ENCODE measurements around the gene CEP83.
"Not testable (repeated sequence)": the region's sequence is repeated elsewhere in the genome, so short reads cannot be mapped to it uniquely, and the experiment has no call there.

CEP83 gene

DNA sequence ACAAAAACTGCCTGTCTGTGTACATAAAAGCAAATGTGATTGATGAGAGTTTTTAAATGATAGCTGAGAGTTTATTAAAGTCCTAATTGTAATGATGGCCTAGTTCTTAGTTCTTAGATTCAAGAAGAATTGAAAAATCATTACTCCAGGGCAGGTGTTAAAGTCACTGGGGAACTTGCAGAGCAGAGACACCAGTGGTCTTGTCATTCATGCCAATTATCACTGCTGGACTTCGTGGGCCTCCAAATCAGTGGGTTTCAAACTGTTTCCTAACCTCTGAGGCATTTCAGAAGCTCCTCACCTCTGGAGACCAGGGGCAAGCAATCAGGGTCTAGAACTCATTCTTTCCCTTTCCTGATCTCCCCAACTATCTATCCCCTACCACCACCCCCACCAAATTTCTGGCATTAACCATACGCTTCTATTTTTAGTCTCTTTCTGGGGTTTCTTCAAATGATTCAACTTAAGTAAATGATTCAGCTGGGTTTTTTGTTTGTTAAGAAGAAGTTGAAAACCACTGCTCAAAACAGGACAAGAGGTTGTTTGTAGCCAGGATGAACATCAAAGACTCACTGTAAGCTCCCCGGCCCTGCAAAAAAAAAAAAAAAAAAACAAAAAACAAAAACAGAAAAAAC, 80.1 kb downstream of the CEP83 start:
- DNase-seq = no peak

DNA sequence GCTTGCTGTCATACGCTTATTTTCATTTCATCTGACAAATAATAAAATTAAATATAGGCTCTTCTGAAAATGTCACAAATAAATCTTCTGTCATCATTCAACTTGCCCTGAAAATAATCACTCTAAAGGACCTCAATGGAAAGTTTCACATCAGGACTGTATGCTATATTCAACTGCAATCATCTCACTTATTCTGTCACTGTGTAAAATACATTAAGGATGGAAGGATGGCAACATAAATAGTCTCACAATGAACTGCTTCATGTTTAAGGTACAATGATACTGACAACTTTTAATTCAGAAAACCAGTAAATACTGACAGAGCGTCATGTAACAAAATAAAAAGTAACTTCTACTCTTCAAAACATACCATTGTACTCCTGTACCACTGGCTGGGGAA, 82.1 kb downstream of the CEP83 start:
- DNase-seq = no peak

DNA sequence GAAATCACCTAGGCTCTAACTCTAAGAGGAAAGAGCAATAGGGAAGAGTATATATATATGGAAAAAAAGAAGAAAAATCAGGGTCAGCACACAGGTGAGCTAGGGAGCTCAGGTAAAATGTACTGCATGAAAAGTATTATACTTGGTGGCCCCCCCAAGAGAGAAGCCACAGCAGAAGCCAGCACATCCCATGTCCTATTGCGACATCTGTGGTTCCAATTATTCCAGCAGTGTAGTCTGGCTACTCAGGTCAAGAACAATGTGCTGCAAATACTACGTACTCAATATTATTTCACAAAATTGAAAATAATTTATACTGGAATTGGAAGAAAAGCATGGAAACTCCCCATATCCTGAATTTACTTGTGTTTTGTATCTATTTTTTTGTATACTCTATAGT, 85.5 kb downstream of the CEP83 start:
- no peak for DNase-seq

DNA sequence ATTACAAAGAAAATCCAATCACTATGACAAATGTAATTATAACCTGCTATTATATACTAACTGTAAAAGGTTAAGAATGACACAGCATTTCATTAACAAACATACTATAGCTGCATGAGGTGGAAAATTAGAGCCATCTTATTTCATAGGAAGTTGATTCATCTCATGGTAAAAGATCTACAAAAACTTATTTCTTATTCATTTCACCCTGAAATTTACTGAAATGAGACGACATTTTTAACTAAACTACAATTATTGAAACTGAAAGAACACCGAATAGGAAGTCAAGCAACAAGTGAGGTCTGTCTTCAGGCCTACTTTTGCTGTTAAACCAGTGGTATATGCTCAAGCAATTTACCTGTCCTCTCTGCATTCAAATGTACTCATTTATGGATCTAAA, 87.2 kb downstream of the CEP83 start:
- no peak for DNase-seq

DNA sequence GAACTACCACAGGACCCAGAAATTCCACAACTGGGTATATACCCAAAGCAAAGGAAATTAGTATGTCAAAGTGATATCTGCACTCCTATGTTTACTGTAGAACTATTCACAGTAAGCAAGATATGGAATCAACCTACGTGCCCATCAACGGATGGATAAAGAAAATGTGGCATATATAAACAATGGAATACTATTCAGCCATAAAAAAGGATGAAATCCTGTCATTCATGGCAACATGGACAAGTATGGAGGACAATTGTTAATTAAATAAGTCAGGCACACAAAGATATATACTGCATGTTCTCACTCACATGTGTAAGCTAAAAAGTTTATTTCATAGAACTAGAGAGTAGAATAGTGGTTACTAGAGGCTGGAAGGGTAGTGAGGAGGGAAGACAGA, 97.0 kb downstream of the CEP83 start:
- DNase-seq = no peak

DNA sequence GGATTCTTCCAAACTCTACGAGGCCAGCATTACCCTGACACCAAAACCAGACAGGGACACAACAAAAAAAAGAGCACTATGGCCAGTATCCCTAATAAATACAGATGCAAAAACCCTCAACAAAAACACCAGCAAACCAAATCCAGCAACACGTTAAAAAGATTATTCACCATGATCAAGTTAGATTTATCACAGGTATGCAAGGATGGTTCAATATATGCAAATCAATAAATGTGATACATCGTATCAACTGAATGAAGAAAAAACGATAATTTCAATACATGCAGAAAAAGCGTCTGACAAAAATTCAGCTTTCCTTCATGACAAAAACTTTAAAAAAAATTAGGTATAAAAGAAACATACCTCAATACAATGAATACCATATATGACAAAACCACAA, 99.9 kb downstream of the CEP83 start:
- no peak for DNase-seq

DNA sequence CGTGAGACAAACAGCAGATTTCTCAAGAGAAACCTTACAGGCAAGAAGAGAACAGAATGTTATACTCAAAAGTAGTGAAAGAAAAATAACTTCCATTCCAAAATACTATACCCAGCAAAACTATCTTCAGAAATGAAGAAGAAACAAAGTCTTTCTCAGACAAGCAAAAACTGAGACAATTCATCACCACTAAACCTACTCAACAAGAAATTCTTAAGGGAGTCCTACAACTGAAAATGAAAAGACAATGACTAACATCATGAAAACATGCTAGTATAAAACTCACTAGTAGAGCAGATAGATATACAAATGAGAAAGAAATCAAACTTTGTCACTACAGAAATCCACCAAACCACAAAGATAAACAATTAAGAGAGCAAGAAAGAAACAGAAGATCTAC, 106.5 kb downstream of the CEP83 start:
- DNase-seq = no peak

DNA sequence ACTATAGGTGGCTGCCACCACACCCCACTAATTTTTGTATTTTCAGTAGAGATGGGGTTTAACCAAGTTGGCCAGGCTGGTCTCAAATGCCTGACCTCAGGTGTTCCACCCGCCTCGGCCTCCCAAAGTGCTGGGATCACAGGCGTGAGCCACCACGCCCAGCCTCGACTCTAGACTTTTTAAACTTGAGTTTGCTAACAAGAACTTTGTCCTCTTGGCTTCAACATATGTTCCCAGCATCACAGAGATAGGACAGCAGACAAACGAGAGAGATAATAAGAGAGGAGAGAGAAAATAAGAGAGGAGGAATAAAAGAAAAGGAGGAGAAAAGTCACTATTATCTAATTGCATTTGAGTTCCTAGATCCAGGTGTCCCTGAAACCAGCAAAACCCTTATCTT, 119.1 kb downstream of the CEP83 start:
- no peak for DNase-seq

DNA sequence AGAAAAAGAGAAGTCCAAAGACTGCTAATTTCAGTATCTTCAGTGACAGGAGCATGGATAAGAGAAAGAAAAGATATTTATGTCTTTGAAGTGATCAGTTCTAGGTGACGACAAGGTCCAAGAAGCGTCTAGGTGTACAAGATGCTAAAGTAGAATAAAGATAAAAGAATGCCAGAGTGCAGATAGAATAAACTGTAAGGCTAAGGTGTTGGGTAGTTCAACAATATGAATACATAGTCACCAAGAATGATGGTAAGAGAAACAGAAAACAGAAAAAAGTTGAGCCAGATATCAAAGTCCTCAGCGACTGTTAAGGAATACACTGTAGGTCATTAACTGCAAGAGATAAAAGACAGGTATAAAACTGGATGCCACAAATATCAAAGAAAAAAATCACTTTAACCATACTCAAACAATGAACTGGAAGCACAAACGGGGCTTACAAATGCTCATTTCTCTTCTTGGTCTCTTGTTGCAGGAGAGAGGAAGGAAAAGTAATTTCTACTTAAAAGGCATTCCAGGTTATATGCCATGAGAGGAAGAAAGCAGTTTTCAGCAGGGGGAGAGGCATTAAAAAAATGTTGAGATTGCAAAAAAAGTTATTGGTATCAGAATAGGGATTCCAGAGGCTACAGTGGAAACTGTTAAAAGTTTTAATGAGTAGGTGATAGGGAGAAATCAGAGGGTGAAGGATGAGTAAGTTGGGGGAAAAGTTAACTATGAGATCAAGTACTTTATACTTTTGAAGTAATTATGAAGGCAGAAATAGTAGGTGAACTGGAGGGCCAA, 121.5 kb downstream of the CEP83 start:
- DNase-seq = no peak

DNA sequence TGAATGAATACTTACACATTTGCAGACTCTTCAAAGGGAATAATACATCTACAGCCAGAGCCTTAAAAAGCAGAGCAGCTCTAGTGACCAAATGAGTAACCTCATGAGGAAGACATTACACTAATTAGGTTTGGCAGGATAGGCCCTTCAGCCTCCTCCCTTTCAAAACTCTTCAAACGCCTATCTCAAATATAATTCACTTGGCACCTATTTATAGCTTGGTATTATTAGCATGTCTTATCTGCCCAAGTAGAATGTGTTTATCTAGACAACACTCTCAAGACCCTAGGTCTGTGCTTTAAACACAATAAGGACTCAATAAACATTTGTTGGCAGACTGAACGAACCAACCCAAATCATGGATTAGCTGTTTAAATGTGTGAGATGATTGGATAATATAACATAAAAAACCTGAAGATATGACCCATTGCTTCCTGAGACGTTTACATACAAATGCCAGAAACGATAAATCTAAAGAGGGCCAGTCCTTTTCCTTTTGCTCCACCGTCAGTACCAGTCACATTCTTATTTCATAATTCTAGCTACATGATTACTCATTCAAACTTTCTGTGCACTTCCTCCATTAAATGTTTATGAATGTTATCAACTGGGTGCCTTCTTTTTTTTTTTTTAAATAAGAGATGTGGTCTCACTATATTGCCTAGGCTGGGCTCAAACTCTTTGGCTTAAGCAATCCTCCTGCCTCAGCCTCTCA, 123.3 kb downstream of the CEP83 start:
- DNase-seq = no peak

DNA sequence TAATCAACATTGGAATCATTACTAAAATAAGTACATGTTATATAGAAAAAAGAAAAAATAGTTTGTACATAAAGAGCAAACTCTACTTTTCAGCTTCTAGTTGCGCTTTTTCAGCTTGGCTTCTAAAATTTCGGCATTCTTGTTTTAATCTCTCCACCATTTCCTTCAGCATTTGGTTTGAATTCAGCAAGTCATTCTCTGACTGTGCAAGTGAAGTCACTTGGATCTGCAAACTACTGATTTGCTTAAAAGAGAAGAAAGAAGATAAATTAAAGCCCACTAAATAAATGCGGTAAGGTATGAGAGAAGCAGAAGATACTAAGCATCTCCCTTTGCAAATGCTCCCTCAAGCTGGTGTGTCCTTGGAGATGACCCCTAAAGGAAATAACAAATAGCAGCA, 126.3 kb downstream of the CEP83 start:
- DNase-seq = no peak

DNA sequence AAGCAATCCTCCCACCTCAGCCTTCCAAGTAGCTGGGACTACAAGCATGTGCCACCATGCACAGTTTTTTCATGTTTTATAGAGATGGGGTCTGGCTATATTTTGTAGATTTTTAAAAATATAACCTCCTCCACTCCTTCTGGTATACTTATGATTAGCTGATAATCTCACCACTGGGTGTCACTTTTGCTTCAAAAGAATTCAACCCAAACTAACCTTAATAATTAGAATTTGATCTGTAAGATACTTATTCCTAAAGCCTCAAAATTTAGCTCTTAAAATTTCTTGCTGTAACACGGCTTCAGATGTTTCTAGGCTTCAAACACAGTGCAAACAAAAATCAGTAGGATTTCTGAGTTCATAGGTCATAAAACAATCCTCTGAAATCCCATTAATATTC, 130.3 kb downstream of the CEP83 start:
- no peak for DNase-seq

DNA sequence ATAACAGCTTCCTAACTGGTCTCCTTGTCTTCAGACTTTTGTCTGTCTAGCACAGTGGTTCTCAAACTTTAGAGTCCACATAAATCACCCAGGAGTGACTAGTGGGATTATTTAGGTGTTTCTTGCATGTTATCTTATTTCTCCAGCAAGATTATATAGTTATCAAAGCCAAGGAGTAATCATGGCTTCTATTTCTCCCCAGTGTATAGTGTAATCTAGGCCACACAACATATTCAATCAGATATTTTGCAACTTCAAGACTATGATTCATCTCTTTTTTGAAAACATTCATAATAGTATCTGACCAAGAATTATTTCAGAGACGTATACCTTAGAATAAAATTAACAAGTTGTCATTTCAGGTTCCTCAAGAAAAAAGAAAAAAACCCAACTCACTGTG, 131.9 kb downstream of the CEP83 start:
- DNase-seq = no peak

DNA sequence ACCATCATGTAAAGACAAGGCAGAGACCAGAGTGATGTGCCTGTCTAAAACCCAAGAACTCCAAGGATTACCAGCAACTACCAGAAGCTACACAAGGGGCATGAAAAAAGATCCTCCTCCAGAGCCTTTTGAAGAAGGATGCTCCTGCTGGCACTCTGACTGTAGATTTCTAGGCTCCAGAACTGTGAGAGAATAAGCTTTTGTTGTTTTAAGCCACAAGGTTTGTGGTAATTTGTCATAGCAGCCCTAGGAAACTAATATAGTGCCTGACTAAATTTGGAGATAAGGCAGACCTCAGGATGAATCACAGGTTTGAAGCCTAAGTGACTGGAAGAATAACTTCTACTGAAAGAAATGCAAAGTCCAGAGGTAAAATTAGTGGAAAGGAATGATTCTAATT, 132.9 kb downstream of the CEP83 start:
- no peak for DNase-seq

DNA sequence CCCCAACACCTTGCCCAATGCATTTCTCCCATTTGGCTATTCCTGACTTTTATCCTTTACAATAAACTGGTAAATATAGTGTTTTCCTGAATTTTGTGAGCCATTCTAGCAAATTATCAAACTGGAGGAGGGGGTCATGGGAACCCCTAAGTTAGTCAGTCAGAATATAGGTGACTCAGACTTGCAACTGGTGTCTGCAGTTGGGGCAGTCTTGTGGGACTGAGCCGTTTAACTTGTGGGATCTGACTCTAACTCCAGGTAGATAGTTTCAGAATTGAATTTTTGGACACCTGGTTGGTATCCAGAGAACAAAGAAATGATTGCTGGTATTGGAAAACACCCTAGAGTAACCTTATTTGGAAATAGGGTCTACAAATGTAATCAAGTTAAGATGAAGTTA, 133.4 kb downstream of the CEP83 start:
- DNase-seq = no peak

DNA sequence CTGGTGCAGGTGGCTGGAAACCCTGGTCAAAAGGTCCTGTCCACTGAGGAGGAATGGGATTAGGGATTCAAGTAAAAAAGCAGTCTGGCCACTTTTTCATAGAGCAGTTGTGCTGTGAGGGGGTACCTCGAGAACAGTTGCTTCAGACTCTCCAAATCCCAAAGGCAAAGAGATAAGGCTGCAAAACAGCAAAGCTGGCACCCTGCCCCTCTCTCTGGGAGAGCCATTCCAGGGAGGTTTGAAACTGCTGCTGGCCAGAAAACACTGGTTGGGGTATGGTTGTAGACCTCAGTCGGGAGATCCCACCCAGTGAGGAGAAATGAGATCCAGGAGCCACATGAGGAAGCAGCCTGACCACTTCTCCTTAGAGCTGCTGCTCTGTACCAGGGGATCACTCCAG, 137.3 kb downstream of the CEP83 start:
- no peak for DNase-seq

DNA sequence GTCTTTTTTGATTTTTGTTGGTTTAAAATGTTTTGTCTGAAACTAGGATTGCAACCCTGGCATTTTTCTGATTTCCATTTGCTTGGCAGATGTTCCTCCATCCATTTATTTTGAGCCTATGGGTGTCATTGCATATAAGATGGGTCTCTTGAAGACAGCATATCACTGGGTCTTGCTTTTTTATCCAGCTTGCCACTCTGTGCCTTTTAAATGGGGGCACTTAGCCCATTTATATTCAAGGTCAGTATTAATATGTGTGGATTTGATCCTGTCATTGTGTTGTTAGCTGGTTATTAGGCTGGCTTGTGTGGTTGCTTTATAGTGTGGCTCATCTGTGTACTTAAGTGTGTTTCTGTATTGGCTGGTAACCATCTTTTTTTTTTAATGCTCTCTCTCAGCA, 139.6 kb downstream of the CEP83 start:
- DNase-seq = no peak

DNA sequence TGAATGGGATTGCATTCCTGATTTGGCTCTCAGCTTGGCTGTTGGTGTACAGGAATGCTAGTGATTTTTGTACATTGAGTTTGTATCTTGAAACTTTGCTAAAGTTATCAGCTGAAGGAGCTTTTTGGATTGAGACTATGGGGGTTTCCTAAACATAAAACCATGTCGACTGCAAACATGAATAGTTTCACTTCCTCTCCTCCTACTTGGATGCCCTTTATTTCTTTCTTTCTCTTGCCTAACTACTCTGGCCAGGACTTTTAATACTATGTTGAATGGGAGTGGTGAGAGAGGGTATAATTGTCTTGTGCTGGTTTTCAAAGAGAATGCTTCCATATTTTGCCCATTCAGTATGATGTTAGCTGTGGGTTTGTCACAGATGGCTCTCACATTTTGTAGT, 141.5 kb downstream of the CEP83 start:
- no peak for DNase-seq

DNA sequence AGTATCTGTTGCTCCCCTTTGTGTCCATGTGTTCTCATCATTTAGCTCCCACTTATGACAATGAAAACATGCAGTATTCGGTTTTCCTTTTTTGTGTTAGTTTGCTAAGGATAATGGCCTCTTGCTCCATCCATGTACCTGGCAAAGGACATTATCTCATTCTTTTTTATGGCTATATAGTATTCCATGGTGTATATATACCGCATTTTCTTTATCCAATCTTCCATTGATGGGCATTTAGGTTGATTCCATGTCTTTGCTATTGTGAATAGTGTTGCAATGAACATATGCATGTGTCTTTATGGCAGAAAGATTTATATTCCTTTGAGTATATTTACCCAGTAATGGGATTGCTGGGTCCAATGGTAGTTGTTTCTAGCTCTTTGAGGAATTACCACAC, 143.1 kb downstream of the CEP83 start:
- not testable (repeated sequence) for DNase-seq

DNA sequence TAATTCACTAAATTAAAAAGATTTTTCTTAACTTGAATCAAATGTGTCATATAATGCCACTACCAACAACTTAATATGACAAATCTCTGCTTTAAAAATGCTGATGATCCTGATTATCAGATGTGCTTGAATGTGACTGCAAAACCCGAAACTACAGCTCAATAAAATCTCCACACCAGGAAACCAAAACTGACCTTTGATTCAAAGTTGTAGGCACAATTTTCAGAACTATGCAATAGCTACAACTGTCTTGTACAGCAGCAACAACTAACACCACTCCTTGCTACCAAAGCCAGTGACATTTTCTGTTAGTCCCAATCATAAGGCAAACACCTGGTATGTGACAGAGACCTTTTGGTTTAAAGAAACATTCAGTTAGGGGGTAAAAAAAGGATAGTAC, 147.3 kb downstream of the CEP83 start:
- DNase-seq = no peak

DNA sequence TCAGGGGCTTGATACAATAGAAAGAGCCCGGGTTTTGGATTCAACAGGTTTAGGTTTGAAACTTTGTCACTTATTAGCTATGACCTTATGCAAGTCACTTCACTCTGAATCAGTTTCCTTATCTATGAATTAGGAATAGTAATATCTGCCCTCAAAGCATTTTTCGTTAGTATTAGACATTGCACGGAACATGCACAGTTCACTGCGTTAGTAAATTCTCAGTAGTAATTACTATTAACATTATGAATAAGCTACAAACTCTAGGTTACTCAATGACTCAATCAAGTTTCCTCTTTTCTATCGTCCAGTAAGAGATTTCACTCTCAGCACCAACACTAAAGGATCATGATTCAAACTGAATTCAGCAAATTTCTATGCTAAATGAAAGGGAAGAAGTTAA, 150.3 kb downstream of the CEP83 start:
- DNase-seq = no peak

DNA sequence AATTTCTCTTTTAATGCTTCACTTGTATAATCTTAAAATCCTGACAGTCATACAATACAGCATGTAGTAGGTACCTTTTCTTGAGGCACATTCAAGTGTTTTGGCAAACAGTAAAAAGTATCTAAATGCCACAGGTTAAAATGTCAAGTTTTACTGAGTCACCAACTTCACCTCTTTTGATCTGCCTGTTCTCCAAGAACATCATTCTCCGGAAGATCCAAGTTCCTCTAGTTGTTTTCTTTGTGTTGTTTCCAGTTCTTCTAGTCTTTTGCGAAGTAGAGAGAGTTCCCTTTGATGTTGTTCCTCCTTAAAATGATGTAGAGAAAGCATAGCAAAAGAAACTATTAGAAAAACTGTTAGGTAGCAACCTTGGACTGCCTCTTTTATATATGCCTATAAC, 151.1 kb downstream of the CEP83 start:
- no peak for DNase-seq

DNA sequence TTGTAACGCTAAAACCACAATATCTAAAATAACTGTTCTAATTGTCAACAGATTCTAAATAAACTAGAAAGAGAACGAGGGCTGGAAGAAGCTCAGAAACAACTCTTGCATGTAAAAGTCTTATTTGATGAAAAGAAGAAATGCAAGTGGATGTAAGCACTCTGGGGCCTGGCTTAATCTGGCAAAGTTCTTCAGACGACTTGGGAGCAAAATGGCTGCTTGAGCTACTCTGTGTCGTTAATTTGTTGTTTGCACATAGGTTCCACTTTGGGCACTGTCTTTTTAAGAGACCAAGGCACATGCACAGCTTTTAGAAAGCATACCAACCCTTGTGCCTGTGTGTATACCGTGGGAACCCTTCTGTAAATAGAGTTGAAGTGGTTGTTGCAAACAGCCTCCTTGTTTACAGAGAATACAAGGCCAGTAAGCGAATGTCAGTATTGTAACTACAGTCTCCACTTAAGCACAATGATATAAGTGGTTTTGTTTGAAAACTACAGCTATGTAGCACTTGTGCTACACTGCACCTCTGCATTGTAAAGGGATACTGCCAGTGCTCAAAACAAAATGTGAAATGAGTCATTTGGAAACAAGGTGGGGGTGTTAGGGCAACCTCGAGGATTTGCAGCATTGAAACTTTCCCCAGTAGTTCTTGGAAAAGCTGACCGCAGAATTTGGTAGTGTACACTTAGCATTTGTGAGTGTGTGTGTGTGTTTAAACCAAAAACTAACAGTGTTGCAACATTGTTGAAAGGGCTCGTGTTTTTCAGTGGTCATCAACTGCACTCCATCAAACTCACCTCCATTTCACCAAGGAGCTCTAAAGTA, 154.3 kb downstream of the CEP83 start:
- DNase-seq = no peak

Measured in activated gamma-delta T cell treated with Interleukin-2 at 50 U/mL for 16 hours (primary cell).